GM10847 (cell line): ENCODE data around the gene MCC.

Experiments
- POLR2A ChIP-seq: IDR thresholded peaks from 2 replicates; pipeline ENCODE4 v1.6.1; 2011; ENCODE audit not compliant: insufficient read length; ENCODE audit errors: extremely low read depth

MCC gene

GRCh38 chr5:113330533-113331208 is 157.6 kb downstream of the MCC start:
- no peak for TF ChIP-seq POLR2A

- TF ChIP-seq POLR2A: no peak
These were observed 158.3 kb downstream of the MCC start for GRCh38 chr5:113329981-113330380.

GRCh38 chr5:113325054-113325453 is 163.2 kb downstream of the MCC start:
- TF ChIP-seq POLR2A: no peak

- no peak for TF ChIP-seq POLR2A
These were observed 167.0 kb downstream of the MCC start for GRCh38 chr5:113321276-113321675.

GRCh38 chr5:113320273-113320780 is 167.9 kb downstream of the MCC start:
- TF ChIP-seq POLR2A: no peak

GRCh38 chr5:113319256-113320053 is 168.8 kb downstream of the MCC start:
- TF ChIP-seq POLR2A: no peak

- no peak for TF ChIP-seq POLR2A
These were observed 170.6 kb downstream of the MCC start for GRCh38 chr5:113317636-113318035.

- TF ChIP-seq POLR2A: no peak
These were observed 177.0 kb downstream of the MCC start for GRCh38 chr5:113311301-113311700.

GRCh38 chr5:113302120-113302519 is 186.1 kb downstream of the MCC start:
- TF ChIP-seq POLR2A: no peak

GRCh38 chr5:113299591-113299990 is 188.7 kb downstream of the MCC start:
- TF ChIP-seq POLR2A: no peak

GRCh38 chr5:113296676-113297075 is 191.6 kb downstream of the MCC start:
- TF ChIP-seq POLR2A: no peak

GRCh38 chr5:113295111-113295539 is 193.1 kb downstream of the MCC start:
- TF ChIP-seq POLR2A: no peak

- TF ChIP-seq POLR2A: no peak
These were observed 193.7 kb downstream of the MCC start for GRCh38 chr5:113294311-113295110.

- TF ChIP-seq POLR2A: no peak
These were observed 194.3 kb downstream of the MCC start for GRCh38 chr5:113293975-113294310.

GRCh38 chr5:113293068-113293974 is 194.9 kb downstream of the MCC start:
- no peak for TF ChIP-seq POLR2A

GRCh38 chr5:113292462-113292861 is 195.8 kb downstream of the MCC start:
- no peak for TF ChIP-seq POLR2A
